Loucy (cell line): ENCODE data around the gene AGGF1.
"Not testable (repeated sequence)": the region's sequence is repeated elsewhere in the genome, so short reads cannot be mapped to it uniquely, and the experiment has no call there.

ENCODE experiments used
- H2AFZ ChIP-seq: fragments of 200-600 bp; sonication (generic); 2 replicates; pipeline ENCODE4 v1.6.0; 2016; ENCODE audit warnings: antibody characterized with exemption, mild to moderate bottlenecking, low read length, moderate library complexity
- H3F3A ChIP-seq: fragments of 200-600 bp; 2 replicates; pipeline ENCODE4 v1.6.0; 2016; ENCODE audit warnings: antibody characterized with exemption, low read depth, mild to moderate bottlenecking
- H3K27me3 ChIP-seq: fragments of 200-600 bp; sonication (generic); 2 replicates; pipeline ENCODE4 v1.6.1; 2014; ENCODE audit warnings: low read length, mild to moderate bottlenecking; ENCODE audit not compliant: insufficient read depth, poor library complexity, severe bottlenecking
- H3K36me3 ChIP-seq: fragments of 200-600 bp; sonication (generic); 2 replicates; pipeline ENCODE4 v1.6.1; 2016; ENCODE audit warnings: low read length; ENCODE audit not compliant: insufficient read depth
- H3K4me1 ChIP-seq: fragments of 200-600 bp; sonication (generic); 2 replicates; pipeline ENCODE4 v1.5.1; 2014; ENCODE audit warnings: low read length, mild to moderate bottlenecking; ENCODE audit not compliant: insufficient read depth, poor library complexity, severe bottlenecking
- H3K4me2 ChIP-seq: fragments of 200-600 bp; sonication (generic); 2 replicates; pipeline ENCODE4 v1.6.0; 2014; ENCODE audit warnings: antibody characterized with exemption, low read length, low read depth, mild to moderate bottlenecking; ENCODE audit not compliant: poor library complexity, severe bottlenecking
- H3K4me3 ChIP-seq: fragments of 200-600 bp; sonication (generic); 2 replicates; pipeline ENCODE4 v1.5.1; 2014; ENCODE audit warnings: low read length, mild to moderate bottlenecking, mixed read lengths; ENCODE audit not compliant: poor library complexity, severe bottlenecking
- H3K79me2 ChIP-seq: fragments of 200-600 bp; sonication (generic); 2 replicates; pipeline ENCODE4 v1.6.1; 2014; ENCODE audit warnings: low read length; ENCODE audit not compliant: insufficient read depth
- H3K9ac ChIP-seq: fragments of 200-600 bp; sonication (generic); 2 replicates; pipeline ENCODE4 v1.6.0; 2014; ENCODE audit warnings: mild to moderate bottlenecking, low read depth, low read length, moderate library complexity; ENCODE audit not compliant: poor library complexity, severe bottlenecking
- H3K9me2 ChIP-seq: fragments of 200-600 bp; sonication (generic); replicated peaks from 2 replicates; pipeline ENCODE4 v1.6.1; 2016; ENCODE audit warnings: low read depth, low read length, mixed read lengths
- H3K9me3 ChIP-seq: fragments of 200-600 bp; sonication (generic); 2 replicates; pipeline ENCODE4 v1.6.1; 2014; ENCODE audit warnings: mild to moderate bottlenecking, antibody characterized with exemption, low read length, low read depth; ENCODE audit not compliant: insufficient read depth
- H4K20me1 ChIP-seq: fragments of 200-600 bp; sonication (generic); 2 replicates; pipeline ENCODE4 v1.6.0; 2014; ENCODE audit warnings: antibody characterized with exemption, low read length, mild to moderate bottlenecking; ENCODE audit not compliant: insufficient read depth, poor library complexity, severe bottlenecking
- EZH2phosphoT487 ChIP-seq: fragments of 200-600 bp; IDR thresholded peaks from 2 replicates; pipeline ENCODE4 v1.6.1; 2018; ENCODE audit warnings: antibody characterized with exemption, mild to moderate bottlenecking, moderate library complexity, borderline replicate concordance
- TF ChIP-seq, protein P1 (sequence below): fragments of 200-600 bp; sonication (generic); conservative IDR thresholded peaks from 2 replicates; pipeline ENCODE4 v1.5.1; 2014; ENCODE audit warnings: mild to moderate bottlenecking, antibody characterized with exemption, low read length

The AGGF1 gene

GRCh38 chr5:77102549-77102948, 72.3 kb downstream of the AGGF1 start:
- H2AFZ ChIP-seq = no peak overlapping the region
- no peaks in the 10 kb centered on the region for H3F3A ChIP-seq
- H3K9ac ChIP-seq = no peak overlapping the region
- H4K20me1 ChIP-seq = no peaks in the 10 kb centered on the region
- no peaks in the 10 kb centered on the region for H3K27me3 ChIP-seq
- H3K9me2 ChIP-seq = no peaks in the 10 kb centered on the region
- no peaks in the 10 kb centered on the region for H3K36me3 ChIP-seq
- no peak overlapping the region for H3K4me3 ChIP-seq
- no peaks in the 10 kb centered on the region for H3K79me2 ChIP-seq
- no peak overlapping the region for H3K4me2 ChIP-seq
- TF ChIP-seq, protein P1, sequence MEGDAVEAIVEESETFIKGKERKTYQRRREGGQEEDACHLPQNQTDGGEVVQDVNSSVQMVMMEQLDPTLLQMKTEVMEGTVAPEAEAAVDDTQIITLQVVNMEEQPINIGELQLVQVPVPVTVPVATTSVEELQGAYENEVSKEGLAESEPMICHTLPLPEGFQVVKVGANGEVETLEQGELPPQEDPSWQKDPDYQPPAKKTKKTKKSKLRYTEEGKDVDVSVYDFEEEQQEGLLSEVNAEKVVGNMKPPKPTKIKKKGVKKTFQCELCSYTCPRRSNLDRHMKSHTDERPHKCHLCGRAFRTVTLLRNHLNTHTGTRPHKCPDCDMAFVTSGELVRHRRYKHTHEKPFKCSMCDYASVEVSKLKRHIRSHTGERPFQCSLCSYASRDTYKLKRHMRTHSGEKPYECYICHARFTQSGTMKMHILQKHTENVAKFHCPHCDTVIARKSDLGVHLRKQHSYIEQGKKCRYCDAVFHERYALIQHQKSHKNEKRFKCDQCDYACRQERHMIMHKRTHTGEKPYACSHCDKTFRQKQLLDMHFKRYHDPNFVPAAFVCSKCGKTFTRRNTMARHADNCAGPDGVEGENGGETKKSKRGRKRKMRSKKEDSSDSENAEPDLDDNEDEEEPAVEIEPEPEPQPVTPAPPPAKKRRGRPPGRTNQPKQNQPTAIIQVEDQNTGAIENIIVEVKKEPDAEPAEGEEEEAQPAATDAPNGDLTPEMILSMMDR = no peak
- no peak for TF ChIP-seq EZH2phosphoT487
- no peaks in the 10 kb centered on the region for H3K9me3 ChIP-seq
- no peaks in the 10 kb centered on the region for H3K4me1 ChIP-seq

DNA sequence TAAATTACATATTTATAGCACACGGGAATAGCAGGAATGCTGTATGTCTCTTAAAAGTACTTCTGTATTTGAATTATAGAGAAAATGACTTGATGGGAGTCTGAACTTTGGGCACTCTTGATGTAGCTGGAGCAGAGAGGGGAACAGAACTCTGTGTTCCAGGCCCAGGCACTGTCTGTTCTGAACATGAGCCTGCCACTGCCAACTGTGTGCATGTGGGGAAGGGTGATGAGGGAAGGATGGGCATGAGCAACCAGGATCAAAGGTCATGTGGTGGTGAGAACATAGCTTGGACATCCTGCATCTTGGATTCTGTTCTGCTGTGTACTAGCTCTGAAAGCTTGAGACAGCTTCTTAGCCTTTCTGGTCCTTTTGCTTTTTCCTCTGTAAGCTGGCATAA, 73.3 kb downstream of the AGGF1 start:
- H4K20me1 ChIP-seq = no peaks in the 10 kb centered on the region
- H3K9me2 ChIP-seq = no peaks in the 10 kb centered on the region
- no peaks in the 10 kb centered on the region for H3K79me2 ChIP-seq
- H3K27me3 ChIP-seq = no peaks in the 10 kb centered on the region
- no peak overlapping the region for H2AFZ ChIP-seq
- H3K9ac ChIP-seq = no peak overlapping the region
- no peak overlapping the region for H3K4me2 ChIP-seq
- H3K4me3 ChIP-seq = no peak overlapping the region
- H3F3A ChIP-seq = no peaks in the 10 kb centered on the region
- TF ChIP-seq, protein P1 = no peak
- no peak for TF ChIP-seq EZH2phosphoT487
- no peaks in the 10 kb centered on the region for H3K4me1 ChIP-seq
- H3K9me3 ChIP-seq = no peaks in the 10 kb centered on the region
- H3K36me3 ChIP-seq = no peaks in the 10 kb centered on the region

DNA sequence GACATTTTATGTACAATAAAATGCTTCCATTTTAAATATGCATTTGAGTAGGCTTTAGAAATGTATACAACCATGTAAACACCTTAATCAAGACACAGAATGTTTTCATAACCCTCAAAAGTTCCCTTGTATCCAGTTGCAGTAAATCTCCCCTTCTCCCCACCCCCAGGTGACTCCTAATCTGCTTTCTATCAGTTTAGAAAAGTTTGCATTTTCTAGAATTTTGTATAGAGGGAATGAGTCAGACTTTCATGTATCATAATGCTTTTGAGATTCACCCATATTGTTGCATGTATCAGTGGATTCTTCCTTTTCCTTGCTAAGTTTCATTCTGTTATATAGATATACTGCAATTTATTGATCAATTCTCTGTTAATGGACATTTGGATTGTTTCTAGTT, 74.6 kb downstream of the AGGF1 start:
- H3F3A ChIP-seq = no peaks in the 10 kb centered on the region
- H3K79me2 ChIP-seq = no peaks in the 10 kb centered on the region
- H3K27me3 ChIP-seq = no peaks in the 10 kb centered on the region
- no peaks in the 10 kb centered on the region for H3K9me3 ChIP-seq
- no peak overlapping the region for H3K4me2 ChIP-seq
- no peak overlapping the region for H2AFZ ChIP-seq
- H3K4me3 ChIP-seq = no peak overlapping the region
- H3K9me2 ChIP-seq = no peaks in the 10 kb centered on the region
- TF ChIP-seq, protein P1 = no peak
- no peak for TF ChIP-seq EZH2phosphoT487
- H3K4me1 ChIP-seq = no peaks in the 10 kb centered on the region
- no peak overlapping the region for H3K9ac ChIP-seq
- no peaks in the 10 kb centered on the region for H4K20me1 ChIP-seq
- no peaks in the 10 kb centered on the region for H3K36me3 ChIP-seq

DNA sequence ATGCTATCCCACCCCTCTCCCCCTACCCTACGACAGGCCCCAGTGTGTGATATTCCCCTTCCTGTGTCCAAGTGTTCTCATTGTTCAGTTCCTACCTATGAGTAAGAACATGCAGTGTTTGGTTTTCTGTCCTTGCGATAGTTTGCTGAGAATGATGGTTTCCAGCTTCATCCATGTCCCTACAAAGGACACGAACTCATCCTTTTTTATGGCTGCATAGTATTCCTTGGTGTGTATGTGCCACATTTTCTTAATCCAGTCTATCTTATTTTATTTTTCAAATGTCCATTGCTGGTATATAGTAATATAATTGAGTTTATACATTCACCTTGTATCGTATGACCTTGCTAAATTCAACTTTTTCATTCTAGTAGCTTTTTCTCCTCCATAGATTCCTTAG, 76.8 kb downstream of the AGGF1 start:
- not testable (repeated sequence) for H3K4me1 ChIP-seq, H3K36me3 ChIP-seq, H3K9me3 ChIP-seq, H3K4me2 ChIP-seq, H4K20me1 ChIP-seq, H3K79me2 ChIP-seq, H2AFZ ChIP-seq, H3K27me3 ChIP-seq, H3K9ac ChIP-seq, H3K4me3 ChIP-seq, H3K9me2 ChIP-seq, H3F3A ChIP-seq
